WTC11 (cell line): Measurements from ENCODE around the gene KIRREL3. TPM values are rescaled to one million over a fixed set of nuclear protein-coding genes. Genes with fewer than 3 reads are reported as not detected.
A peak's percentile ranks its signal among the peaks of the same experiment; 100 is the strongest.

Experiments
- ATAC-seq: fragments of 200-7000 bp; cut with Tn5 transposase; 2 replicates; pipeline ENCODE4 v1.10.0; 2021; ENCODE audit warnings: mild to moderate bottlenecking, moderate library complexity
- CTCF ChIA-PET: fragments of 300-600 bp; sonication (Branson Sonifier 250); formaldehyde crosslinking; loops from one replicate; lab custom pipeline; 2021; ENCODE audit warnings: antibody characterized with exemption; lab: Charles Lee
- POLR2A ChIA-PET: fragments of 350-600 bp; sonication (Branson Sonifier 250); formaldehyde crosslinking; loops from one replicate; lab custom pipeline; 2021; ENCODE audit warnings: antibody characterized with exemption; lab: Charles Lee
- DNase-seq: peaks from one replicate; pipeline ENCODE4 v3.0.0; 2021; ENCODE audit warnings: low spot score
- H3K27ac Mint-ChIP-seq: 2 replicates; pipeline ENCODE4 v1.8.0; 2021; ENCODE audit warnings: mixed read lengths
- H3K27me3 Mint-ChIP-seq: 2 replicates; pipeline ENCODE4 v1.8.0; 2021; ENCODE audit warnings: low read depth, mild to moderate bottlenecking, moderate library complexity, mixed read lengths
- H3K36me3 Mint-ChIP-seq: 2 replicates; pipeline ENCODE4 v1.8.0; 2021; ENCODE audit warnings: mixed read lengths
- H3K4me1 Mint-ChIP-seq: 2 replicates; pipeline ENCODE4 v1.8.0; 2022; ENCODE audit warnings: mixed read lengths
- H3K4me3 Mint-ChIP-seq: 2 replicates; pipeline ENCODE4 v1.8.0; 2021; ENCODE audit warnings: mild to moderate bottlenecking, moderate library complexity, mixed read lengths
- H3K9me3 Mint-ChIP-seq: 2 replicates; pipeline ENCODE4 v1.8.0; 2021; ENCODE audit warnings: mixed read lengths
- ATF2 ChIP-seq: sonication (generic); formaldehyde crosslinking; IDR thresholded peaks from 2 replicates; pipeline ENCODE4 v1.8.1; 2022; ENCODE audit warnings: low read depth, missing genetic modification reagents, borderline replicate concordance
- ATF3 ChIP-seq: sonication (generic); formaldehyde crosslinking; conservative IDR thresholded peaks from 2 replicates; pipeline ENCODE4 v1.8.1; 2022; ENCODE audit warnings: mild to moderate bottlenecking, missing genetic modification reagents
- E2F1 ChIP-seq: sonication (generic); formaldehyde crosslinking; IDR thresholded peaks from 2 replicates; pipeline ENCODE4 v1.8.0; 2022; ENCODE audit warnings: mild to moderate bottlenecking, missing genetic modification reagents
- ELF4 ChIP-seq: sonication (generic); formaldehyde crosslinking; IDR thresholded peaks from 2 replicates; pipeline ENCODE4 v1.8.1; 2022; ENCODE audit warnings: low read depth, mild to moderate bottlenecking, moderate library complexity, missing genetic modification reagents
- EMX1 ChIP-seq: fragments of 250-450 bp; sonication (Bioruptor Pico); IDR thresholded peaks from 2 replicates; pipeline ENCODE4 v1.8.0; 2021; ENCODE audit warnings: mild to moderate bottlenecking
- ESRRA ChIP-seq: sonication (generic); formaldehyde crosslinking; IDR thresholded peaks from 2 replicates; pipeline ENCODE4 v1.8.1; 2022; ENCODE audit warnings: mild to moderate bottlenecking, missing genetic modification reagents, borderline replicate concordance
- GRHL2 ChIP-seq: fragments of 250-450 bp; sonication (Bioruptor Pico); IDR thresholded peaks from 2 replicates; pipeline ENCODE4 v1.8.0; 2022; ENCODE audit warnings: mild to moderate bottlenecking, moderate library complexity; ENCODE audit not compliant: insufficient replicate concordance, severe bottlenecking
- IRF2 ChIP-seq: sonication (generic); formaldehyde crosslinking; IDR thresholded peaks from 2 replicates; pipeline ENCODE4 v1.8.0; 2022; ENCODE audit warnings: low read depth, missing genetic modification reagents, borderline replicate concordance
- KAT7 ChIP-seq: sonication (generic); formaldehyde crosslinking; IDR thresholded peaks from 2 replicates; pipeline ENCODE4 v1.8.1; 2023; ENCODE audit warnings: missing genetic modification reagents, mild to moderate bottlenecking, borderline replicate concordance
- NFE2L1 ChIP-seq: sonication (generic); formaldehyde crosslinking; IDR thresholded peaks from 2 replicates; pipeline ENCODE4 v1.8.1; 2023; ENCODE audit warnings: missing genetic modification reagents
- OVOL2 ChIP-seq: fragments of 250-450 bp; sonication (Bioruptor Pico); IDR thresholded peaks from 2 replicates; pipeline ENCODE4 v1.9.0; 2021; ENCODE audit warnings: mild to moderate bottlenecking, borderline replicate concordance
- PRRX2 ChIP-seq: fragments of 250-450 bp; sonication (Bioruptor Pico); IDR thresholded peaks from 2 replicates; pipeline ENCODE4 v1.8.0; 2021; ENCODE audit warnings: mild to moderate bottlenecking
- SP1 ChIP-seq: sonication (generic); formaldehyde crosslinking; conservative IDR thresholded peaks from 2 replicates; pipeline ENCODE4 v1.8.1; 2022; ENCODE audit warnings: missing genetic modification reagents
- STAT6 ChIP-seq: sonication (generic); formaldehyde crosslinking; conservative IDR thresholded peaks from 2 replicates; pipeline ENCODE4 v1.8.1; 2023; ENCODE audit warnings: mild to moderate bottlenecking, low read depth, missing genetic modification reagents, moderate library complexity
- TCF7 ChIP-seq: sonication (generic); formaldehyde crosslinking; IDR thresholded peaks from 2 replicates; pipeline ENCODE4 v1.8.0; 2022; ENCODE audit warnings: mild to moderate bottlenecking, low read depth, missing genetic modification reagents, moderate library complexity
- TP53 ChIP-seq: sonication (generic); formaldehyde crosslinking; IDR thresholded peaks from 2 replicates; pipeline ENCODE4 v1.8.1; 2023; ENCODE audit warnings: mild to moderate bottlenecking, missing genetic modification reagents
- ZNF219 ChIP-seq: sonication (generic); formaldehyde crosslinking; IDR thresholded peaks from 2 replicates; pipeline ENCODE4 v1.8.0; 2023; ENCODE audit warnings: missing genetic modification reagents, mild to moderate bottlenecking, borderline replicate concordance
- ZNF532 ChIP-seq: fragments of 250-450 bp; sonication (Bioruptor Pico); IDR thresholded peaks from 2 replicates; pipeline ENCODE4 v1.9.0; 2021; ENCODE audit warnings: mild to moderate bottlenecking, borderline replicate concordance
- ZSCAN18 ChIP-seq: fragments of 250-450 bp; sonication (Bioruptor Pico); IDR thresholded peaks from 2 replicates; pipeline ENCODE4 v2.1.2; 2022; ENCODE audit warnings: mild to moderate bottlenecking, moderate library complexity
- total RNA-seq: library from RNA; stranded (reverse); gene quantifications from 3 replicates; pipeline ENCODE4 v1.2.3, GENCODE V29; 2021

Gene KIRREL3
- total RNA-seq, 1 experiment from 2014 or later, result 0.59 TPM

GRCh38 chr11:126426820-126427749 lies 573.5 kb downstream of the KIRREL3 start:
- H3K27ac Mint-ChIP-seq, result peak overlapping the region; percentile 43; the same call in 1 of the 2 replicates
- CTCF ChIA-PET, result interaction anchor here (1.0 kb wide), 1 partner anchor 54 kb away, joined by 4 read pairs; no protein-coding TSS in a partner anchor
- peaks cover 10% of the 10 kb centered on the region for H3K4me1 Mint-ChIP-seq
- H3K4me3 Mint-ChIP-seq, result no peak overlapping the region
- POLR2A ChIA-PET, result no interaction called here
- H3K9me3 Mint-ChIP-seq, result no peaks in the 10 kb centered on the region
- ATAC-seq (no peak), DNase-seq (no peak)
- H3K36me3 Mint-ChIP-seq, result no peaks in the 10 kb centered on the region
- no peaks in the 10 kb centered on the region for H3K27me3 Mint-ChIP-seq
- no peak for TF ChIP-seq IRF2
- no peak for TF ChIP-seq ATF3 (CRISPR knock-in tag)
- TF ChIP-seq EMX1, result no peak
- no peak for TF ChIP-seq NFE2L1 (CRISPR knock-in tag)
- no peak for TF ChIP-seq KAT7 (CRISPR knock-in tag)
- no peak for TF ChIP-seq PRRX2
- TF ChIP-seq GRHL2 (CRISPR knock-in tag), result no peak
- TF ChIP-seq TP53 (CRISPR knock-in tag), result no peak
- TF ChIP-seq ZNF532 (CRISPR knock-in tag), result no peak
- no peak for TF ChIP-seq ELF4 (CRISPR knock-in tag)
- no peak for TF ChIP-seq ZNF219 (CRISPR knock-in tag)
- no peak for TF ChIP-seq ESRRA
- TF ChIP-seq OVOL2 (CRISPR knock-in tag), result no peak
- no peak for TF ChIP-seq STAT6 (CRISPR knock-in tag)
- TF ChIP-seq ATF2 (CRISPR knock-in tag), result no peak

GRCh38 chr11:126426106-126426505 lies 574.5 kb downstream of the KIRREL3 start:
- H3K27ac Mint-ChIP-seq, result no peak overlapping the region
- CTCF ChIA-PET, result interaction anchor here (0.6 to 1.1 kb wide), 2 partner anchors 10 to 79 kb away, joined by 3 read pairs; no protein-coding TSS in a partner anchor
- no peak for ATAC-seq
- TF ChIP-seq E2F1 (CRISPR knock-in tag) (no peak), STAT6 (CRISPR knock-in tag) (no peak), SP1 (no peak), ZSCAN18 (CRISPR knock-in tag) (no peak), TCF7 (CRISPR knock-in tag) (no peak)

More at GRCh38 chr11:126426106-126426505, 574.5 kb downstream of the KIRREL3 start:
- Mint-ChIP-seq H3K9me3 (no peaks in the 10 kb centered on the region), H3K27me3 (no peaks in the 10 kb centered on the region), H3K4me1 (peaks cover 10% of the 10 kb centered on the region), H3K4me3 (no peak overlapping the region), H3K36me3 (no peaks in the 10 kb centered on the region)
- no peak for DNase-seq
- POLR2A ChIA-PET, result no interaction called here
